ENCODE measurements around the gene RASA3. TPM values are rescaled to one million over a fixed set of nuclear protein-coding genes. Genes with fewer than 3 reads are reported as not detected.

RASA3 gene
- total RNA-seq, 2 donors from 2014 or later: 6.3 to 12.0 TPM

DNA sequence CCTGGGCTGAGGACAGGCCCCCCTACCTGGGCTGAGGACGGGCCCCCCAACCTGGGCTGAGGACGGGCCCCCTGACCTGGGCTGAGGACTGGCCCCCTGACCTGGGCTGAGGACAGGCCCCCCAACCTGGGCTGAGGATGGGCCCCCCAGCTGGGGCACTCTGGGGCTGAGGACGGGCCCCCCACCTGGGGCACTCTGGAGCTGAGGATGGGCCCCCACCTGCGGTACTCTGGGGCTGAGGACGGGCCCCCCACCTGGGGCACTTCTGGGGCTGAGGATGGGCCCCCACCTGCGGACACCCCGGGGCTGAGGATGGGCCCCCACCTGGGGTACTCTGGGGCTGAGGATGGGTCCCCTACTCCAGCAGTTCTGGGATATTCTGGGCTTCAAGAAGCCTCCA lies 65.5 kb downstream of the RASA3 start:
- H3K4me1 ChIP-seq (ENCODE audit: control insufficient read depth, insufficient read depth, low read length): peaks cover 9% of the 10 kb centered on the region
- no peaks in the 10 kb centered on the region for H3K27me3 ChIP-seq (ENCODE audit: control insufficient read depth, insufficient read depth, low read length, poor library complexity, severe bottlenecking)
- peaks cover 7% of the 10 kb centered on the region for H3K9me3 Mint-ChIP-seq
- TF ChIP-seq, protein P1, sequence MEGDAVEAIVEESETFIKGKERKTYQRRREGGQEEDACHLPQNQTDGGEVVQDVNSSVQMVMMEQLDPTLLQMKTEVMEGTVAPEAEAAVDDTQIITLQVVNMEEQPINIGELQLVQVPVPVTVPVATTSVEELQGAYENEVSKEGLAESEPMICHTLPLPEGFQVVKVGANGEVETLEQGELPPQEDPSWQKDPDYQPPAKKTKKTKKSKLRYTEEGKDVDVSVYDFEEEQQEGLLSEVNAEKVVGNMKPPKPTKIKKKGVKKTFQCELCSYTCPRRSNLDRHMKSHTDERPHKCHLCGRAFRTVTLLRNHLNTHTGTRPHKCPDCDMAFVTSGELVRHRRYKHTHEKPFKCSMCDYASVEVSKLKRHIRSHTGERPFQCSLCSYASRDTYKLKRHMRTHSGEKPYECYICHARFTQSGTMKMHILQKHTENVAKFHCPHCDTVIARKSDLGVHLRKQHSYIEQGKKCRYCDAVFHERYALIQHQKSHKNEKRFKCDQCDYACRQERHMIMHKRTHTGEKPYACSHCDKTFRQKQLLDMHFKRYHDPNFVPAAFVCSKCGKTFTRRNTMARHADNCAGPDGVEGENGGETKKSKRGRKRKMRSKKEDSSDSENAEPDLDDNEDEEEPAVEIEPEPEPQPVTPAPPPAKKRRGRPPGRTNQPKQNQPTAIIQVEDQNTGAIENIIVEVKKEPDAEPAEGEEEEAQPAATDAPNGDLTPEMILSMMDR (conservative IDR thresholded peaks at IDR 0.05): no peak
- no peaks in the 10 kb centered on the region for H3K9me3 ChIP-seq (ENCODE audit: control insufficient read depth, low read length)
- H3K4me1 Mint-ChIP-seq: peaks cover 14% of the 10 kb centered on the region
- H3K27ac Mint-ChIP-seq: no peak overlapping the region
- peaks cover 10% of the 10 kb centered on the region for H3K36me3 Mint-ChIP-seq (ENCODE audit: low read depth)
- H3K4me3 Mint-ChIP-seq: no peak overlapping the region
- 86% methylated on average over 7 of the region's 7 CpGs; no CpG with 5 or more reads in 1 of the 2 experiments for WGBS, 2 experiments (ENCODE audit: insufficient coverage in 1 of 2, insufficient read length in 1 of 2)
- H3K36me3 ChIP-seq (ENCODE audit: control insufficient read depth, insufficient read depth, low read length): no peaks in the 10 kb centered on the region
- no peak overlapping the region for H3K27ac ChIP-seq (ENCODE audit: low read depth, low read length)
- no peak for DNase-seq
- H3K27me3 Mint-ChIP-seq (ENCODE audit: insufficient read depth): no peaks in the 10 kb centered on the region
- H3K9ac ChIP-seq (ENCODE audit: extremely low read depth, low read length, poor library complexity, severe bottlenecking): no peak overlapping the region
- no peak overlapping the region for H3K4me3 ChIP-seq (ENCODE audit: low read length)

DNA sequence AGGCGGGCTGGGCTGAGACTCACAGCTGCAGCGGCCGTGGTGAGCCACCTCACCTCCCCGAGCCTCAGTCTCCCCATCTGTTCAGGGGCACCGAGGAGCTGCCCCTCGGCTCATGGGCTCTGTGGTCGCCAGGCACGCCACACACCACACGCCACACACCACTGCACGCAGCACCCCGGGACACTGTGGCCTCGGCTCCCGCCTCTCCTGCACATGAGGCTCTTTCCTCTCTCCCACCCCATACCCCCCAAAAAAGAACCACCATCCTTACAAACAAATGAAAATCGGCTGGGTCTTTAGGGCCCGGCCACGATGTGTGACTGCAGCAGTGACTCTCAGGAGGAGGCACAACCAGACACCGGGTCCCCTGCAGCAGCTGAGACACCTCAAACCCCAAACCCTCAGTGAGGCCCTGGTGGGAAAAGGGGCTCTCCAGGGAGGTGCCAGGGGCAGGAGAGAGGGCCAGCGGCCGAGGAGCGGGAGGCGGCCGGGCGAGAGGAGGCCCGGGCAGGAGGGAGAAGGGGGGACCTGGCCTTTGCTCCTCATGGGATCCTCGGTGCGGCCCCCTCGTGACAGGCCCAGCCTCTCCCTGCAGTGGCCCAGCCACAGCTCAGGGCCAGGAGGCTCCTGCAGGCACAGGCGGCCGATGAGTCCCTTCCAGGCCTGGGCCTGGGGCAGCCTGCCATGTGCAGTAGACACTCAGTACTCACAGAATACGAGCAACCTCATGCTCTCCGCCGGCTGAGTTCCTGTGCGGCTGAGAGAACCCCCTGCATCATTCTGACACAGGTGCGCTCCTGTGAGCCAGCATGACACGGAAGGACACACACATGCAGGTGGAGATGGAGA lies 66.3 kb downstream of the RASA3 start:
- Histone ChIP-seq H3K27ac (ENCODE audit: low read depth, low read length) (peak overlapping the region; percentile 96), H3K4me1 (ENCODE audit: control insufficient read depth, insufficient read depth, low read length) (peaks cover 9% of the 10 kb centered on the region), H3K27me3 (ENCODE audit: control insufficient read depth, insufficient read depth, low read length, poor library complexity, severe bottlenecking) (no peaks in the 10 kb centered on the region), H3K4me3 (ENCODE audit: low read length) (no peak overlapping the region), H3K9ac (ENCODE audit: extremely low read depth, low read length, poor library complexity, severe bottlenecking) (no peak overlapping the region), H3K9me3 (ENCODE audit: control insufficient read depth, low read length) (no peaks in the 10 kb centered on the region), H3K36me3 (ENCODE audit: control insufficient read depth, insufficient read depth, low read length) (no peaks in the 10 kb centered on the region)
- no peak for DNase-seq
- peaks cover 3% of the 10 kb centered on the region for H3K36me3 Mint-ChIP-seq (ENCODE audit: low read depth)
- H3K27ac Mint-ChIP-seq: peak overlapping the region; percentile 88
- peaks cover 5% of the 10 kb centered on the region for H3K9me3 Mint-ChIP-seq
- 96 to 97% methylated on average over 10 to 35 of the region's 35 CpGs for whole genome bisulfite sequencing, 2 experiments (ENCODE audit: insufficient coverage in 1 of 2, insufficient read length in 1 of 2)
- H3K4me3 Mint-ChIP-seq: no peak overlapping the region
- H3K4me1 Mint-ChIP-seq: peaks cover 14% of the 10 kb centered on the region
- TF ChIP-seq, protein P1 (conservative IDR thresholded peaks at IDR 0.05): no peak
- no peaks in the 10 kb centered on the region for H3K27me3 Mint-ChIP-seq (ENCODE audit: insufficient read depth)

DNA sequence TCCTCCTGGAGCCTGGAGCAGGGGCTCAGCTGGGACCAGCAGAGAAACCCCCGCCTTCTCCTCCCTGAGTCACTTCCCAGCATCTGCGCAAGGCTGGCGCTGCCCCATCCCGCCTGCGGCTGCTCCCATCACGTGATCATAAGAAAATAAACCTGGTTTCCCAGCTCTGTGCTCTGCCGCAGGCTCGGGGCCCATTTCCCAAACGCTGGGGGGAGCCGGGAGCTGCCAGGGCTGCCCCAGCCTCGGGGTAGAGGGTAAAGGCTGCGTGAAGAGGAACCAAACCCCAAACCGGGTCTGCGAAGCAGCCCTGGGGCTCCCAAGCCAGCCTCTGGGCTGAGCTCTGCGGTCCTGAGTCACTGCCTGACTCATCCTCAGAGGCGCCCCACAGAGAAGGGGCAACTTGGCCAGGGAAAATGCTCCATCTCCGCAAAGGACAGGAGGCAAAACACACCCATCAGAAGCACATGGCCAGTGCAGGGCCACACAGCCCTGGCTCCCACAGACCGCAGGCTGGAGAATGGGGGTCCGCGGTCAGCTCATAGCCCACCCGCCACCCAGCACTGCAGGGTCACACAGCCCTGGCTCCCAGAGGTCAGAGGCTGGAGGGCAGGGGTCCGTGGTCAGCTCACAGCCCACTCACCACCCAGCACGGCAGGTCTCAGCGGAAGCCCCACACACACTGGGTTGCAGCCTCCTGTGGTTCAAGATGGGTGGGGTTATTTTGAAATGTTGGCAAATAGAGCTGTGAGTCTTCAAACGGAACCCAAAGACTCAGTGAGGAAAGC lies 67.1 kb downstream of the RASA3 start:
- peaks cover 2% of the 10 kb centered on the region for H3K9me3 Mint-ChIP-seq
- H3K27ac Mint-ChIP-seq: peak overlapping the region; percentile 88
- Histone ChIP-seq H3K9ac (ENCODE audit: extremely low read depth, low read length, poor library complexity, severe bottlenecking) (peak overlapping the region; percentile 50), H3K4me3 (ENCODE audit: low read length) (no peak overlapping the region), H3K9me3 (ENCODE audit: control insufficient read depth, low read length) (no peaks in the 10 kb centered on the region), H3K27ac (ENCODE audit: low read depth, low read length) (peak overlapping the region; percentile 96), H3K36me3 (ENCODE audit: control insufficient read depth, insufficient read depth, low read length) (no peaks in the 10 kb centered on the region), H3K27me3 (ENCODE audit: control insufficient read depth, insufficient read depth, low read length, poor library complexity, severe bottlenecking) (no peaks in the 10 kb centered on the region), H3K4me1 (ENCODE audit: control insufficient read depth, insufficient read depth, low read length) (peaks cover 9% of the 10 kb centered on the region)
- peak; percentile 93 for DNase-seq
- no peaks in the 10 kb centered on the region for H3K27me3 Mint-ChIP-seq (ENCODE audit: insufficient read depth)
- H3K36me3 Mint-ChIP-seq (ENCODE audit: low read depth): no peaks in the 10 kb centered on the region
- H3K4me1 Mint-ChIP-seq: peaks cover 14% of the 10 kb centered on the region
- TF ChIP-seq, protein P1 (conservative IDR thresholded peaks at IDR 0.05): no peak
- peak overlapping the region; percentile 43 for H3K4me3 Mint-ChIP-seq
- WGBS, 2 experiments (ENCODE audit: insufficient coverage in 1 of 2, insufficient read length in 1 of 2): 13 to 35% methylated on average over 5 to 25 of the region's 25 CpGs
